Measurements from ENCODE around the gene SF3B6. TPM values are rescaled to one million over a fixed set of nuclear protein-coding genes. Genes with fewer than 3 reads are reported as not detected.
"Not testable (repeated sequence)": the region's sequence is repeated elsewhere in the genome, so short reads cannot be mapped to it uniquely, and the experiment has no call there.

SF3B6 gene
- total and polyA plus RNA-seq, 2 experiments from 2014 or later, result 140 to 565 TPM

DNA sequence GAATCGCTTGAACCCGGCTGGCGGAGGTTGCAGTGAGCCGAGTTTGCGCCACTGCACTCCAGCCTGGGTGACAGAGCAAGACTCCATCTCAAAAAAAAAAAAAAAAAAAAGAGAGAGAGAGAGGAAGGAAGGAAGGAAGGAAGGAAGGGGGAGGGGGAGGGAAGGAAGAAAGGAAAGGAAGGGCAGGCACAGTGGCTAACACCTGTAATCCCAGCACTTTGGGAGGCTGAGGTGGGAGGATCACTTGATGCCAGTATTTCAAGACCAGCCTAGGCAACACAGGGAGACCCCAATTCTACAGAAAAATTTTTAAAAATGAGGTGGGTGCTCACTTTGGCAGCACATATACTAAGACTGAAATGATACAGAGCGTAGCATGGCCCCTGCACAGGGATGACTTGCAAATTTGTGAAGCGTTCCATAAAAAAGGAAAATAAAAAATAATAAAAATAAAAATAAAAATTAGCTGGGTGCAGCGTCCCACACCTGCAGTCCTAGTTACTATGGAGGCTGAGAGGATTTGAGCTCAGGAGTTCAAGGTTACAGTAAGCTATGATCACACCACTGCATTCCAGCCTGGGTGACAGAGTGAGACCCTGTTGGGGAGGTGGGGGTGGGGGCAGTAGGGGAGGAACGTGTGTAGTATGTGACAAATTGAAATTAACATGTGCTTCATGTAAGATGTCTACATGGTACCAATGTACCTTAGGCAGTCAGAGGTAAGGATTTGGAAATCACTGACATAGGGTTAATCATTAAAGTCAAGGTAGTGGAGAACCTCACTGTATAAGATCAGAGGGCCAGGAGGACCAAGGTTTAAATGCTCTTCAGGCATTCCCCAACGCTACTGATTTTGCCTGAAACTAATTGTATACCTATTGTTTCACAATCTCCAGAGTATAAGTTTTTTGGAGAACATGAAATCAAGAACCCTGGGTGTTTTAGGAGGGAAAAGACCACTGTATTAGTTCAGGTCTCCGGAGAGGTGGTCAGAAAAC, 30.3 kb downstream of the SF3B6 start (continued):
- TF ChIP-seq EZH2phosphoT487 (IDR thresholded peaks at IDR 0.05; ENCODE audit: unreplicated experiment) (no peak), CREB1 (CRISPR knock-in tag; IDR thresholded peaks at IDR 0.05; ENCODE audit: low read depth) (no peak), ZNF331 (CRISPR knock-in tag; IDR thresholded peaks at IDR 0.05; ENCODE audit: low read depth) (no peak), NANOG (IDR thresholded peaks at IDR 0.05; ENCODE audit: borderline replicate concordance) (no peak), ZNF114 (CRISPR knock-in tag; IDR thresholded peaks at IDR 0.05) (no peak), STAT1 (IDR thresholded peaks at IDR 0.05; ENCODE audit: unreplicated experiment) (no peak)
- TF ChIP-seq, protein P1, sequence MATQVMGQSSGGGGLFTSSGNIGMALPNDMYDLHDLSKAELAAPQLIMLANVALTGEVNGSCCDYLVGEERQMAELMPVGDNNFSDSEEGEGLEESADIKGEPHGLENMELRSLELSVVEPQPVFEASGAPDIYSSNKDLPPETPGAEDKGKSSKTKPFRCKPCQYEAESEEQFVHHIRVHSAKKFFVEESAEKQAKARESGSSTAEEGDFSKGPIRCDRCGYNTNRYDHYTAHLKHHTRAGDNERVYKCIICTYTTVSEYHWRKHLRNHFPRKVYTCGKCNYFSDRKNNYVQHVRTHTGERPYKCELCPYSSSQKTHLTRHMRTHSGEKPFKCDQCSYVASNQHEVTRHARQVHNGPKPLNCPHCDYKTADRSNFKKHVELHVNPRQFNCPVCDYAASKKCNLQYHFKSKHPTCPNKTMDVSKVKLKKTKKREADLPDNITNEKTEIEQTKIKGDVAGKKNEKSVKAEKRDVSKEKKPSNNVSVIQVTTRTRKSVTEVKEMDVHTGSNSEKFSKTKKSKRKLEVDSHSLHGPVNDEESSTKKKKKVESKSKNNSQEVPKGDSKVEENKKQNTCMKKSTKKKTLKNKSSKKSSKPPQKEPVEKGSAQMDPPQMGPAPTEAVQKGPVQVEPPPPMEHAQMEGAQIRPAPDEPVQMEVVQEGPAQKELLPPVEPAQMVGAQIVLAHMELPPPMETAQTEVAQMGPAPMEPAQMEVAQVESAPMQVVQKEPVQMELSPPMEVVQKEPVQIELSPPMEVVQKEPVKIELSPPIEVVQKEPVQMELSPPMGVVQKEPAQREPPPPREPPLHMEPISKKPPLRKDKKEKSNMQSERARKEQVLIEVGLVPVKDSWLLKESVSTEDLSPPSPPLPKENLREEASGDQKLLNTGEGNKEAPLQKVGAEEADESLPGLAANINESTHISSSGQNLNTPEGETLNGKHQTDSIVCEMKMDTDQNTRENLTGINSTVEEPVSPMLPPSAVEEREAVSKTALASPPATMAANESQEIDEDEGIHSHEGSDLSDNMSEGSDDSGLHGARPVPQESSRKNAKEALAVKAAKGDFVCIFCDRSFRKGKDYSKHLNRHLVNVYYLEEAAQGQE (IDR thresholded peaks at IDR 0.05; ENCODE audit: unreplicated experiment), result no peak
- TF ChIP-seq, protein P2, sequence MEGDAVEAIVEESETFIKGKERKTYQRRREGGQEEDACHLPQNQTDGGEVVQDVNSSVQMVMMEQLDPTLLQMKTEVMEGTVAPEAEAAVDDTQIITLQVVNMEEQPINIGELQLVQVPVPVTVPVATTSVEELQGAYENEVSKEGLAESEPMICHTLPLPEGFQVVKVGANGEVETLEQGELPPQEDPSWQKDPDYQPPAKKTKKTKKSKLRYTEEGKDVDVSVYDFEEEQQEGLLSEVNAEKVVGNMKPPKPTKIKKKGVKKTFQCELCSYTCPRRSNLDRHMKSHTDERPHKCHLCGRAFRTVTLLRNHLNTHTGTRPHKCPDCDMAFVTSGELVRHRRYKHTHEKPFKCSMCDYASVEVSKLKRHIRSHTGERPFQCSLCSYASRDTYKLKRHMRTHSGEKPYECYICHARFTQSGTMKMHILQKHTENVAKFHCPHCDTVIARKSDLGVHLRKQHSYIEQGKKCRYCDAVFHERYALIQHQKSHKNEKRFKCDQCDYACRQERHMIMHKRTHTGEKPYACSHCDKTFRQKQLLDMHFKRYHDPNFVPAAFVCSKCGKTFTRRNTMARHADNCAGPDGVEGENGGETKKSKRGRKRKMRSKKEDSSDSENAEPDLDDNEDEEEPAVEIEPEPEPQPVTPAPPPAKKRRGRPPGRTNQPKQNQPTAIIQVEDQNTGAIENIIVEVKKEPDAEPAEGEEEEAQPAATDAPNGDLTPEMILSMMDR (conservative IDR thresholded peaks at IDR 0.05; ENCODE audit: low read depth in 2 of 2), result no peak

DNA sequence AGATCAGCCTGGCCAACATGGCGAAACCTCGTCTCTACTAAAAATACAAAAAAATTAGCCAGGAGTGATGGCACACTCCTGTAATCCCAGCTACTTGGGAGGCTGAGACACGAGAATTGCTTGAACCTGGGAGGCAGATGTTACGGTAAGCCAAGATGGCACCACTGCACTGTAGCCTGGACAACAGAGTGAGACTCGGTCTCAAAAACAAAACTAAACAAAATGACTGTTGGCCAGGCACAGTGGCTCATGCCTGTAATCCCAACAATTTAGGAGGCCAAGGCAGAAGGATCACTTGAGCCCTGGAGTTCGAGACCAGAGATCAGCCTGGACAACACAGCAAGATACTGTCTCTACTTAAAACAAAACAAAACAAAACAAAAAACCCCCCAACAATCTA, 33.0 kb downstream of the SF3B6 start:
- not testable (repeated sequence) for H3K27me3 ChIP-seq (ENCODE audit: insufficient read depth); ATAC-seq; DNase-seq (ENCODE audit: low spot score); H3K9me2 ChIP-seq (ENCODE audit: insufficient read depth); H3K4me2 ChIP-seq; H3K4me3 ChIP-seq; H4K20me1 ChIP-seq (replicated peaks; ENCODE audit: insufficient read depth); H3K27ac ChIP-seq (ENCODE audit: low read depth); H2AFZ ChIP-seq; H3K27ac Mint-ChIP-seq; H3K9me3 Mint-ChIP-seq; H3K4me3 Mint-ChIP-seq; H3K27me3 Mint-ChIP-seq (ENCODE audit: insufficient read depth, low read depth, poor library complexity); H3F3A ChIP-seq (replicated peaks; ENCODE audit: low read depth)
- Histone ChIP-seq H3K4me1 (ENCODE audit: insufficient read depth) (peaks cover 16% of the 10 kb centered on the region), H3K36me3 (ENCODE audit: insufficient read depth) (peaks cover 11% of the 10 kb centered on the region), H3K79me2 (replicated peaks; ENCODE audit: insufficient read depth) (peaks cover 83% of the 10 kb centered on the region)
- peaks cover 17% of the 10 kb centered on the region for H3K4me1 Mint-ChIP-seq
- peaks cover 20% of the 10 kb centered on the region for H3K36me3 Mint-ChIP-seq (ENCODE audit: low read depth)
